HEK293T (cell line): ENCODE measurements around the gene LRRTM4.

ENCODE experiments used
- ARNT ChIP-seq: fragments of 450-650 bp; IDR thresholded peaks from 2 replicates; pipeline ENCODE4 v1.6.1; 2017; ENCODE audit warnings: mild to moderate bottlenecking
- BHLHE40 ChIP-seq: fragments of 450-650 bp; IDR thresholded peaks from 2 replicates; pipeline ENCODE4 v1.6.1; 2016; ENCODE audit warnings: mild to moderate bottlenecking, moderate library complexity, borderline replicate concordance
- ELF4 ChIP-seq: fragments of 450-650 bp; IDR thresholded peaks from 2 replicates; pipeline ENCODE4 v1.6.1; 2017; ENCODE audit warnings: antibody characterized with exemption
- FOXA1 ChIP-seq: fragments of 450-650 bp; IDR thresholded peaks from 2 replicates; pipeline ENCODE4 v1.6.1; 2016; ENCODE audit warnings: mild to moderate bottlenecking
- FOXK2 ChIP-seq: fragments of 450-650 bp; IDR thresholded peaks from 2 replicates; pipeline ENCODE4 v1.6.1; 2016; ENCODE audit warnings: mild to moderate bottlenecking
- FOXM1 ChIP-seq: fragments of 450-650 bp; IDR thresholded peaks from 2 replicates; pipeline ENCODE4 v1.6.1; 2017; ENCODE audit warnings: mild to moderate bottlenecking, borderline replicate concordance
- HDGF ChIP-seq: fragments of 450-650 bp; IDR thresholded peaks from 2 replicates; pipeline ENCODE4 v1.6.1; 2017; ENCODE audit warnings: antibody characterized with exemption, borderline replicate concordance
- L3MBTL2 ChIP-seq: fragments of 450-650 bp; conservative IDR thresholded peaks from 2 replicates; pipeline ENCODE4 v1.6.1; 2016; ENCODE audit warnings: mild to moderate bottlenecking
- LEF1 ChIP-seq: fragments of 450-650 bp; IDR thresholded peaks from 2 replicates; pipeline ENCODE4 v1.6.1; 2017; ENCODE audit warnings: mild to moderate bottlenecking, borderline replicate concordance
- NFRKB ChIP-seq: fragments of 450-650 bp; IDR thresholded peaks from 2 replicates; pipeline ENCODE4 v1.6.1; 2016; ENCODE audit warnings: mild to moderate bottlenecking, moderate library complexity
- SP1 ChIP-seq: fragments of 450-650 bp; IDR thresholded peaks from 2 replicates; pipeline ENCODE4 v1.6.1; 2017
- SUZ12 ChIP-seq: fragments of 450-650 bp; IDR thresholded peaks from 2 replicates; pipeline ENCODE4 v1.6.1; 2016; ENCODE audit warnings: mild to moderate bottlenecking
- TARDBP ChIP-seq: fragments of 450-650 bp; IDR thresholded peaks from 2 replicates; pipeline ENCODE4 v1.6.1; 2016
- TF ChIP-seq, protein P1 (sequence below): fragments of 450-650 bp; IDR thresholded peaks from 2 replicates; pipeline ENCODE4 v1.6.1; 2016

DNA sequence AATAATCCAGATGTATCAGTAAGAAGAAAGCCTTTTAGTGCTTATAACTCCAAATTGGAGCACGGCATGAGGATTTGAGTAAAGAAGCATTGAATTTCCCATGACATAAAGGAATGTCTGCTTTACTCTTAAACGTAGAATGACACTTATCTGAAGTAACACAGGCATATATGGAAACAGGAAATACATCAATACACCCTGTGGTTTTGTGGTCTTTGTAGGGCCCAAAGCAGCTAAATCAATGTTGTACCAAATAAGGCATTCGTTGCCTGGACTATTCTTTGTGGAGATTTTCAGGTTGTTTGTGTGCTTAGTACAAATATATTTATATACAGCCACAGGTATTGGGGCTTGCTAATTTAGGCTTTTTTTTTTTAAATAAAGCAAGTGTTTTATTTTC lies 660.5 kb downstream of the LRRTM4 start:
- TF ChIP-seq SUZ12 = no peak
- no peak for TF ChIP-seq FOXK2
- TF ChIP-seq LEF1 = no peak
- TF ChIP-seq FOXM1 = no peak
- no peak for TF ChIP-seq BHLHE40
- TF ChIP-seq SP1 = no peak
- no peak for TF ChIP-seq NFRKB
- no peak for TF ChIP-seq TARDBP
- no peak for TF ChIP-seq ARNT
- TF ChIP-seq FOXA1 = no peak
- TF ChIP-seq L3MBTL2 = no peak
- TF ChIP-seq, protein P1, sequence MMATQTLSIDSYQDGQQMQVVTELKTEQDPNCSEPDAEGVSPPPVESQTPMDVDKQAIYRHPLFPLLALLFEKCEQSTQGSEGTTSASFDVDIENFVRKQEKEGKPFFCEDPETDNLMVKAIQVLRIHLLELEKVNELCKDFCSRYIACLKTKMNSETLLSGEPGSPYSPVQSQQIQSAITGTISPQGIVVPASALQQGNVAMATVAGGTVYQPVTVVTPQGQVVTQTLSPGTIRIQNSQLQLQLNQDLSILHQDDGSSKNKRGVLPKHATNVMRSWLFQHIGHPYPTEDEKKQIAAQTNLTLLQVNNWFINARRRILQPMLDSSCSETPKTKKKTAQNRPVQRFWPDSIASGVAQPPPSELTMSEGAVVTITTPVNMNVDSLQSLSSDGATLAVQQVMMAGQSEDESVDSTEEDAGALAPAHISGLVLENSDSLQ = no peak
- TF ChIP-seq HDGF = no peak
- TF ChIP-seq ELF4 = no peak
